ENCODE results near the gene GJB3. TPM values are rescaled to one million over a fixed set of nuclear protein-coding genes. Genes with fewer than 3 reads are reported as not detected.
"Not testable (repeated sequence)": the region's sequence is repeated elsewhere in the genome, so short reads cannot be mapped to it uniquely, and the experiment has no call there.

The GJB3 gene
- total RNA-seq, 2 donors from 2014 or later: 7.5 to 20.7 TPM

- Histone ChIP-seq H3K27me3 (no peaks in the 10 kb centered on the region), H3K9me3 (no peaks in the 10 kb centered on the region), H3K9ac (ENCODE audit: low read depth in 2 of 2, low read length in 2 of 2) (no peak overlapping the region), H3K4me3 (no peak overlapping the region), H3K36me3 (no peaks in the 10 kb centered on the region), H3K4me1 (no peaks in the 10 kb centered on the region), H3K27ac (no peak overlapping the region)
- no peak for TF ChIP-seq CTCF (IDR thresholded peaks at IDR 0.05)
- intact Hi-C loops (cut with DNase I): no loop called here
- DNase-seq: no peak
These were observed 10.0 kb upstream of the GJB3 start for GRCh38 chr1:34770891-34771504.

GRCh38 chr1:34771573-34772371 lies 9.2 kb upstream of the GJB3 start:
- DNase-seq: no peak
- Histone ChIP-seq H3K9me3 (no peaks in the 10 kb centered on the region), H3K27ac (no peak overlapping the region), H3K4me3 (no peak overlapping the region), H3K27me3 (no peaks in the 10 kb centered on the region), H3K4me1 (no peaks in the 10 kb centered on the region), H3K9ac (ENCODE audit: low read depth in 2 of 2, low read length in 2 of 2) (no peak overlapping the region), H3K36me3 (no peaks in the 10 kb centered on the region)
- no peak for TF ChIP-seq CTCF (IDR thresholded peaks at IDR 0.05)
- intact Hi-C loops (cut with DNase I): no loop called here

- H3K27ac ChIP-seq; H3K27me3 ChIP-seq; H3K4me3 ChIP-seq; H3K36me3 ChIP-seq; DNase-seq; H3K4me1 ChIP-seq; H3K9ac ChIP-seq (ENCODE audit: low read depth in 2 of 2, low read length in 2 of 2); H3K9me3 ChIP-seq; intact Hi-C loops (cut with DNase I): not testable (repeated sequence)
These were observed 7.9 kb upstream of the GJB3 start for GRCh38 chr1:34773114-34773513.

DNA sequence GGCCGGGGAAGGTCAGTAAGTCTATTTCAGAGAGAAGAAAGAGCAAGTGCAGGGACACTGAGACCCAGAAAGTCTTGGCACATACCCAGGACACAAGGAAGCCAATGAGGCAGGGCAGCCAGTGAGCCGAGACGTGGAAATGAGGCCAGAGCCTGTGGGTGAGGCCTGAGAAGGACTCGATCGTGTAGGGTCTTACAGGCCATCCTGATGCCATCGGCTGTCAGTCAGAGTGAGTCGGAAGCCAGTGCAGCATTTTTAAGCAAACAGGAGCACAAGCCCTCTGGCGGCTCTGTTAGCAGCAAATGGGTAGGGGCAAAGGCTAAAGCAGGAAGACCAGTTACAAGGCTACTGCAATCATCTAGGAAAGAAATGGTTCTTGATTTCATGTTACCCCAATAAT lies 6.1 kb upstream of the GJB3 start:
- H3K27me3 ChIP-seq: no peaks in the 10 kb centered on the region
- no peak overlapping the region for H3K9ac ChIP-seq (ENCODE audit: low read depth in 2 of 2, low read length in 2 of 2)
- intact Hi-C loops (cut with DNase I): no loop called here
- no peak overlapping the region for H3K27ac ChIP-seq
- no peak for TF ChIP-seq CTCF (IDR thresholded peaks at IDR 0.05)
- H3K4me1 ChIP-seq: no peaks in the 10 kb centered on the region
- no peaks in the 10 kb centered on the region for H3K36me3 ChIP-seq
- no peak for DNase-seq
- H3K9me3 ChIP-seq: no peaks in the 10 kb centered on the region
- H3K4me3 ChIP-seq: no peak overlapping the region

GRCh38 chr1:34776911-34777310 lies 4.1 kb upstream of the GJB3 start:
- H3K36me3 ChIP-seq: no peaks in the 10 kb centered on the region
- H3K4me3 ChIP-seq: no peak overlapping the region
- peaks cover 8% of the 10 kb centered on the region for H3K27me3 ChIP-seq
- TF ChIP-seq CTCF (IDR thresholded peaks at IDR 0.05): no peak
- no peak for DNase-seq
- no peak overlapping the region for H3K27ac ChIP-seq
- intact Hi-C loops (cut with DNase I): no loop called here
- no peaks in the 10 kb centered on the region for H3K9me3 ChIP-seq
- H3K4me1 ChIP-seq: no peaks in the 10 kb centered on the region
- H3K9ac ChIP-seq (ENCODE audit: low read depth in 2 of 2, low read length in 2 of 2): no peak overlapping the region
